ENCODE measurements around the gene FMN1. TPM values are rescaled to one million over a fixed set of nuclear protein-coding genes. Genes with fewer than 3 reads are reported as not detected.

FMN1 gene
- polyA plus RNA-seq, 3 donors: 0.55 to 1.1 (median 1.0) TPM

GRCh38 chr15:32729700-32730395, 464.7 kb downstream of the FMN1 start:
- 85 to 94% (median 88%) methylated on average over 10 of the region's 10 CpGs for WGBS, 3 donors
- H3K27ac ChIP-seq (ENCODE audit: low read depth, low read length): no peak overlapping the region

GRCh38 chr15:32723171-32723948, 471.2 kb downstream of the FMN1 start:
- no peak overlapping the region for H3K27ac ChIP-seq (ENCODE audit: low read depth, low read length)
- 64 to 73% (median 70%) methylated on average over 2 of the region's 2 CpGs for WGBS, 3 donors

- no peak overlapping the region for H3K27ac ChIP-seq (ENCODE audit: low read depth, low read length)
Observed at GRCh38 chr15:32722136-32722535, 472.4 kb downstream of the FMN1 start.

GRCh38 chr15:32721596-32721995, 472.9 kb downstream of the FMN1 start:
- no peak overlapping the region for H3K27ac ChIP-seq (ENCODE audit: low read depth, low read length)
- WGBS, 3 donors: 82 to 86% (median 85%) methylated on average over 6 of the region's 6 CpGs

GRCh38 chr15:32718821-32719716, 475.4 kb downstream of the FMN1 start:
- no peak overlapping the region for H3K27ac ChIP-seq (ENCODE audit: low read depth, low read length)
- WGBS, 3 donors: 3 to 4% (median 3%) methylated on average over 67 to 70 of the region's 70 CpGs

GRCh38 chr15:32718227-32718820, 476.2 kb downstream of the FMN1 start:
- 1 to 3% (median 2%) methylated on average over 58 to 60 of the region's 60 CpGs for WGBS, 3 donors
- H3K27ac ChIP-seq (ENCODE audit: low read depth, low read length): no peak overlapping the region

GRCh38 chr15:32717426-32718226, 476.9 kb downstream of the FMN1 start, which contains the start of gene GREM1:
Gene GREM1 (plus strand): TSS chr15:32718004. CDS start chr15:32730691, 12,687 bp downstream.
- no peak within 1 kb of the TSS for H3K27ac ChIP-seq (ENCODE audit: low read depth, low read length)
- 2 to 3% (median 2%) methylated on average over 67 to 99 of the region's 99 CpGs for WGBS, 3 donors

- whole genome bisulfite sequencing, 3 donors: 14 to 22% (median 15%) methylated on average over 18 to 21 of the region's 21 CpGs
- no peak overlapping the region for H3K27ac ChIP-seq (ENCODE audit: low read depth, low read length)
Observed at GRCh38 chr15:32716915-32717425, 477.5 kb downstream of the FMN1 start.

- no peak overlapping the region for H3K27ac ChIP-seq (ENCODE audit: low read depth, low read length)
- WGBS, 3 donors: 33 to 49% (median 41%) methylated on average over 13 of the region's 13 CpGs
Observed at GRCh38 chr15:32716216-32716914, 478.1 kb downstream of the FMN1 start.

Other genes starting within 250 kb of the FMN1 start
- gene RYR3, start 116.3 kb upstream of the FMN1 start, polyA plus RNA-seq: 1 to 10 TPM in 1 of 3 donors, under 1 TPM in 2; 0.02 to 4.4 (median 0.80) TPM

Measured in adipose tissue (tissue), 3 donors.